Activated T-cell treated with anti-CD3 and anti-CD28 coated beads, Interleukin-2, amount 50 U/mL, for 48 hours (primary cell): Measurements from ENCODE around the gene S100A7.

Source experiments
- DNase-seq, 2 experiments: peaks; one replicate each; pipeline ENCODE4 v3.0.0-alpha.2; 2020

The S100A7 gene

GRCh38 chr1:153460551-153460950 is at the start of gene S100A7:
TSS of gene S100A7 (minus strand) at chr1:153460651. CDS start at chr1:153459013, 1,638 bp downstream.
- DNase-seq, result no peak

GRCh38 chr1:153509729-153510354 is 49.4 kb upstream of the S100A7 start:
- DNase-seq, result peak; percentile 83 to 84

- DNase-seq, result no peak
Measured at GRCh38 chr1:153509036-153509435, 48.6 kb upstream of the S100A7 start.

GRCh38 chr1:153507926-153508583 is 47.6 kb upstream of the S100A7 start:
- DNase-seq, result no peak

- no peak for DNase-seq
Measured at GRCh38 chr1:153506831-153507413, 46.5 kb upstream of the S100A7 start.

GRCh38 chr1:153506386-153506785 is 45.9 kb upstream of the S100A7 start:
- no peak for DNase-seq

GRCh38 chr1:153505576-153505975 is 45.1 kb upstream of the S100A7 start:
- DNase-seq, result no peak

- no peak for DNase-seq
Measured at GRCh38 chr1:153503766-153504165, 43.3 kb upstream of the S100A7 start.

- no peak for DNase-seq
Measured at GRCh38 chr1:153498746-153499145, 38.3 kb upstream of the S100A7 start.

- no peak for DNase-seq
Measured at GRCh38 chr1:153495536-153495935, 35.1 kb upstream of the S100A7 start.

- DNase-seq, result peak; percentile 84 to 86
Measured at GRCh38 chr1:153494976-153495535, 34.6 kb upstream of the S100A7 start.

GRCh38 chr1:153493343-153493960 is 33.0 kb upstream of the S100A7 start:
- DNase-seq, result no peak

GRCh38 chr1:153490272-153491051 is 30.0 kb upstream of the S100A7 start:
- no peak for DNase-seq

- DNase-seq, result no peak
Measured at GRCh38 chr1:153488731-153489130, 28.3 kb upstream of the S100A7 start.

- no peak for DNase-seq
Measured at GRCh38 chr1:153487707-153488106, 27.3 kb upstream of the S100A7 start.

- DNase-seq, result no peak
Measured at GRCh38 chr1:153485863-153486262, 25.4 kb upstream of the S100A7 start.

GRCh38 chr1:153483776-153484175 is 23.3 kb upstream of the S100A7 start:
- DNase-seq, result no peak

- DNase-seq, result no peak
Measured at GRCh38 chr1:153481124-153481523, 20.7 kb upstream of the S100A7 start.

GRCh38 chr1:153478692-153479618 is 18.5 kb upstream of the S100A7 start:
- DNase-seq, result no peak

- no peak for DNase-seq
Measured at GRCh38 chr1:153478047-153478691, 17.7 kb upstream of the S100A7 start.

GRCh38 chr1:153476491-153477093 is 16.1 kb upstream of the S100A7 start:
- DNase-seq, result no peak
